B cell (primary cell): Measurements from ENCODE around the gene GRAMD2B. TPM values are rescaled to one million over a fixed set of nuclear protein-coding genes. Genes with fewer than 3 reads are reported as not detected.

ENCODE experiments used
- ATAC-seq: fragments of 200-7000 bp; cut with Tn5 transposase; one replicate; pipeline ENCODE4 v1.10.0; 2021; ENCODE audit warnings: low read depth, mild to moderate bottlenecking, moderate number of reproducible peaks, moderate library complexity
- CTCF ChIA-PET: fragments of 350-600 bp; sonication (Branson Sonifier 250); formaldehyde crosslinking; loops from one replicate; lab custom pipeline; 2021; ENCODE audit warnings: antibody characterized with exemption, inconsistent platforms; lab: Charles Lee
- POLR2A ChIA-PET: fragments of 350-600 bp; sonication (Branson Sonifier 250); formaldehyde crosslinking; loops from one replicate; lab custom pipeline; 2021; ENCODE audit warnings: antibody characterized with exemption; lab: Charles Lee
- DNase-seq: peaks from one replicate; pipeline ENCODE4 v3.0.0; 2013
- H2AFZ ChIP-seq: 2 replicates; pipeline ENCODE4 v1.6.1; 2012; ENCODE audit warnings: mild to moderate bottlenecking, low read depth, low read length; ENCODE audit not compliant: insufficient read depth, poor library complexity, severe bottlenecking
- H3K27ac ChIP-seq, 2 donors: 1 replicate in 1 of 2; 2 replicates in 1 of 2; pipeline ENCODE4 v1.5.1; 2012 to 2013; ENCODE audit warnings: low read length in 2 of 2, mild to moderate bottlenecking in 2 of 2, moderate library complexity in 1 of 2
- H3K27me3 ChIP-seq, 4 experiments: fragments of 200-600 bp in 1 of 4; sonication (generic) in 1 of 4; replicated peaks in 1 of 4; 1 replicate in 2 of 4; 2 replicates in 2 of 4; pipeline versions ENCODE4 v1.6.1 to v1.7.0; 2013 to 2016; ENCODE audit warnings: low read length in 3 of 4, mild to moderate bottlenecking in 2 of 4, mixed read lengths in 1 of 4, moderate library complexity in 1 of 4; ENCODE audit not compliant: insufficient read depth in 4 of 4, control insufficient read depth in 3 of 4; ENCODE audit errors: control extremely low read depth in 1 of 4
- H3K36me3 ChIP-seq, 2 experiments: replicated peaks in 1 of 2; 1 replicate in 1 of 2; 2 replicates in 1 of 2; pipeline versions ENCODE4 v1.6.1 to v1.7.1; 2013; ENCODE audit warnings: low read length in 1 of 2; ENCODE audit not compliant: insufficient read depth in 2 of 2, control insufficient read depth in 1 of 2; ENCODE audit errors: control extremely low read depth in 1 of 2, extremely low read depth in 1 of 2
- H3K4me1 ChIP-seq, 2 donors: fragments of 200-600 bp in 1 of 2; sonication (generic) in 1 of 2; 1 replicate in 1 of 2; 2 replicates in 1 of 2; pipeline versions ENCODE4 v1.5.1 to v1.6.1; 2013 to 2017; ENCODE audit warnings: low read length in 2 of 2; ENCODE audit not compliant: control insufficient read depth in 2 of 2, insufficient read depth in 2 of 2
- H3K4me2 ChIP-seq: replicated peaks from 2 replicates; pipeline ENCODE3; 2012; ENCODE audit warnings: mild to moderate bottlenecking, low read depth, low read length; ENCODE audit not compliant: poor library complexity, severe bottlenecking
- H3K4me3 ChIP-seq, 5 experiments: fragments of 200-600 bp in 1 of 5; sonication (generic) in 1 of 5; 1 replicate in 3 of 5; 2 replicates in 2 of 5; pipeline versions ENCODE4 v1.5.1 to v1.7.0; 2011 to 2016; ENCODE audit warnings: low read length in 4 of 5, mild to moderate bottlenecking in 4 of 5, low read depth in 2 of 5, control low read depth in 1 of 5, moderate library complexity in 1 of 5; ENCODE audit not compliant: insufficient read depth in 1 of 5; ENCODE audit errors: control extremely low read depth in 1 of 5, extremely low read depth in 1 of 5
- H3K79me2 ChIP-seq: fragments of 200-600 bp; sonication (generic); one replicate; pipeline ENCODE4 v1.6.0; 2016; ENCODE audit warnings: low read length; ENCODE audit not compliant: control insufficient read depth, insufficient read depth
- H3K9ac ChIP-seq: fragments of 200-600 bp; sonication (generic); 2 replicates; pipeline ENCODE4 v1.6.1; 2017; ENCODE audit warnings: mild to moderate bottlenecking, low read length, moderate library complexity
- H3K9me3 ChIP-seq, 3 donors: one replicate each; pipeline versions ENCODE4 v1.6.1 to v1.7.1; 2013; ENCODE audit warnings: low read length in 2 of 3; ENCODE audit not compliant: control insufficient read depth in 2 of 3, insufficient read depth in 1 of 3; ENCODE audit errors: control extremely low read depth in 1 of 3
- H4K20me1 ChIP-seq: 2 replicates; pipeline ENCODE4 v1.6.0; 2012; ENCODE audit warnings: mild to moderate bottlenecking, low read length; ENCODE audit not compliant: insufficient read depth, control insufficient read depth, poor library complexity, severe bottlenecking
- H3K27ac Mint-ChIP-seq: one replicate; pipeline ENCODE4 v1.8.0; 2021; ENCODE audit warnings: mixed read lengths
- H3K27me3 Mint-ChIP-seq: one replicate; pipeline ENCODE4 v1.8.0; 2021; ENCODE audit warnings: mixed read lengths
- H3K4me1 Mint-ChIP-seq: one replicate; pipeline ENCODE4 v1.8.0; 2021; ENCODE audit warnings: mixed read lengths
- H3K4me3 Mint-ChIP-seq: one replicate; pipeline ENCODE4 v1.8.0; 2021; ENCODE audit warnings: mixed read lengths
- H3K9me3 Mint-ChIP-seq: one replicate; pipeline ENCODE4 v1.8.0; 2022; ENCODE audit warnings: mixed read lengths; ENCODE audit not compliant: insufficient read depth
- CTCF ChIP-seq: fragments of 200-600 bp; IDR thresholded peaks from one replicate; pipeline ENCODE4 v1.8.0; 2022; ENCODE audit warnings: antibody characterized with exemption, mild to moderate bottlenecking
- EZH2 ChIP-seq: IDR thresholded peaks from 2 replicates; pipeline ENCODE4 v1.6.1; 2012; ENCODE audit warnings: borderline replicate concordance, low read depth, mild to moderate bottlenecking, moderate library complexity, low read length; ENCODE audit not compliant: insufficient read depth, poor library complexity, severe bottlenecking
- WGBS: methylation state at CpG from one replicate; pipeline ENCODE4 v1.1.5; 2013; ENCODE audit warnings: missing lambda C conversion rate; ENCODE audit not compliant: insufficient coverage; 5-methylcytosine and 5-hydroxymethylcytosine counted together
- intact Hi-C: fragments of 100-400 bp; cut with micrococcal nuclease; formaldehyde crosslinking; loops from one replicate; pipeline ENCODE4 v1.10.0; 2022
- polyA plus RNA-seq: library from polyadenylated mRNA; depleted of rRNA; stranded (reverse); fragments of >200 nt; gene quantifications from 2 replicates; pipeline ENCODE4 v1.2.3, GENCODE V29; 2012
- total RNA-seq, 2 donors: library from RNA; stranded (reverse); fragments of 120-200 nt in 1 of 2; gene quantifications; 1 replicate in 1 of 2; 2 replicates in 1 of 2; pipeline versions ENCODE4 v1.2.3 to v1.2.4, GENCODE V29; 2013 to 2022

The GRAMD2B gene
- total and polyA plus RNA-seq, 2 donors (not counting 1 experiment from before 2014, with no cell fraction given): 0.86 to 3.6 TPM

GRCh38 chr5:126455264-126455663 is 32.1 kb downstream of the GRAMD2B start:
- H3K9me3 ChIP-seq: no peaks in the 10 kb centered on the region
- DNase-seq (no peak), ATAC-seq (no peak)
- no peak overlapping the region for H3K4me3 ChIP-seq
- no peaks in the 10 kb centered on the region for H3K36me3 ChIP-seq
- H3K4me2 ChIP-seq: no peak overlapping the region
- Mint-ChIP-seq H3K27me3 (no peaks in the 10 kb centered on the region), H3K27ac (no peak overlapping the region), H3K4me3 (no peak overlapping the region), H3K4me1 (peaks cover 4% of the 10 kb centered on the region), H3K9me3 (no peaks in the 10 kb centered on the region)
- CTCF ChIA-PET: no interaction called here
- no peaks in the 10 kb centered on the region for H3K79me2 ChIP-seq
- peaks cover under 1 to 5% of the 10 kb centered on the region in 2 donors for H3K4me1 ChIP-seq
- TF ChIP-seq EZH2 (no peak), CTCF (no peak)
- H3K27ac ChIP-seq: no peak overlapping the region
- H2AFZ ChIP-seq: no peak overlapping the region
- H4K20me1 ChIP-seq: no peaks in the 10 kb centered on the region
- POLR2A ChIA-PET: no interaction called here
- H3K9ac ChIP-seq: no peak overlapping the region
- no peaks in the 10 kb centered on the region for H3K27me3 ChIP-seq
- intact Hi-C loops: no loop called here

- no peaks in the 10 kb centered on the region for H3K27me3 ChIP-seq
- no peak overlapping the region for H3K9ac ChIP-seq
- no peaks in the 10 kb centered on the region for H3K36me3 ChIP-seq
- H3K79me2 ChIP-seq: no peaks in the 10 kb centered on the region
- CTCF ChIA-PET: no interaction called here
- Mint-ChIP-seq H3K4me1 (no peaks in the 10 kb centered on the region), H3K4me3 (no peak overlapping the region), H3K27ac (no peak overlapping the region), H3K27me3 (no peaks in the 10 kb centered on the region), H3K9me3 (no peaks in the 10 kb centered on the region)
- H2AFZ ChIP-seq: no peak overlapping the region
- H3K4me2 ChIP-seq: no peak overlapping the region
- no CpG with 5 or more reads among the region's 1 CpG for WGBS
- DNase-seq: no peak
- no peaks in the 10 kb centered on the region for H4K20me1 ChIP-seq
- no peak overlapping the region for H3K4me3 ChIP-seq
- intact Hi-C loops: no loop called here
- peaks cover 0 to 1% of the 10 kb centered on the region in 2 donors for H3K4me1 ChIP-seq
- no peak for ATAC-seq
- H3K9me3 ChIP-seq: no peaks in the 10 kb centered on the region
- POLR2A ChIA-PET: no interaction called here
- TF ChIP-seq EZH2 (no peak), CTCF (no peak)
- no peak overlapping the region for H3K27ac ChIP-seq
These were observed 32.5 kb downstream of the GRAMD2B start for GRCh38 chr5:126455728-126456127.
